ENCODE results near the gene GAP43.
"Not testable (repeated sequence)": the region's sequence is repeated elsewhere in the genome, so short reads cannot be mapped to it uniquely, and the experiment has no call there.

The GAP43 gene

GRCh38 chr3:115699706-115700105 lies 76.4 kb downstream of the GAP43 start:
- DNase-seq: no peak

DNA sequence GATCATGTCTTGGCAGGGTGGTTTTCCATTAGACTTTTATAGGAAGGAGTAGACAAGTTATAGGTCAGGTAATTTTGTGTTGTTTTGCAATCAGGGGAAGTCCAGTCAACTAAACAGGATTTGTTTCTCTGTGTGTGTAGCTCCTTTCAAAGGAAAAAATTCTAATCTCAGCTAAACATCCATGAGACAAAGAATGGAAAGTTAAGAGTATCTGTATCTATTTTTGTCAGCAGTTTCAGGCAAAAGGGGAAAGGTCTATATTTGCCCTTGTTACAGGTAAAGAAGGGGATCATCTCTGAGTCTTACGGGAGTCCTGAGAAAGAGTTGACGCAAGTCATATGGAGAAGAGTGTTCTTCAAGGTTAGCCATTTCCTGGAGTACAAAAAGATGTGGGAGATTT lies 79.3 kb downstream of the GAP43 start:
- DNase-seq: no peak

DNA sequence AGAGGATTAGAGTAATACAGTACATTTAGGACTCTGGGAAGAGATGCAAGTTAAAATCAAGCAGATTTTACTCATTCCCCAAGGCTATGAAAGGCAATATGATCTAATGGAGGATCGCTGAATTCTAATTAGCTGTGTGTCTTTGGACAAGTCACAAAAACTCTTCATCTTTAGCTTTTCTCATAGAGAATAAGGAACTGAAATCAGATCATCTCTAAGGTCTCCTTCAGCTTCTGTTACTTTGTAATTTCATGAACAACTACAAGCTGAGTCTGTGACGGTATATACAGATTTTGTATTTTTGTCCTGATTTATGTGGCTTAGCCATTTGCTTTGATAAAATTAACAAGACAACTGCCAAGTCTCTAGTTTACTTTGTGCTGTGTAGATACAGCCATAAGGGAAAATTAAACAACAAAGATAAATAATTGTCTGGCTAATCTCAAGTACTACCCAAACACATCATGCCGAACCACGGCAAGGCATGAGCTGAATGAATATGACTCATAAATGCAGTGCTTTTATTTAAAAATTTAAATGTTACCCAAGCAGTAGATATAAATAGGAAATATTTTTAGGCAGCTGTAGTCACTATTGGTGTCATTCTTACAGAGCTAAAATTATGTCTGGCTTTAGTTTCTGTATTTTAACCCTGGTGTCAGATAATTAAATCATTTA lies 81.5 kb downstream of the GAP43 start:
- DNase-seq: no peak

DNA sequence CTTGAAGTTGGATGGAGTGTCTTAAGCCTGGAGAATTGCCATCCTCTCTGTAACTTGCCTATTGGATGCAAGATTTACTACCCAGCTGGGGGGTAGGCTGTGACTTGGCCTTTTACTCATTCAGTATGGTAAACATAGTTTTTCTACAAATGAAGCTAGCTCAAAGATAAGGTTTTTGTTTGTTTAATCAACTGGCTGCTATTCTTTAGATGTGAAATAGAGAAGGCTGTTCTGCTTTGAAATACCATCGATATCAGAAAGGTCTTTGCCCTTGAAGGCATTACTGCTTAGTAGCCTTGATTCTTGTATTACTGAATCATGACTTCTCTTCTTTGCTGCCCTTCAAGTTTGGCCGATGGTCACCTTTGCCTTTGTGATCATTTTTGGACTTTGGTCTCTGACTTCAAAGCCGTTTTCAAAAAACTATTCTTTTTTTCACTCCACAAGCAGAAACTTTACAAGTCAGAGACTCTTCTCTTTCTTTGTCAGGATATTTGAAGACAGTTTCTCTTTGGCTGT lies 83.1 kb downstream of the GAP43 start:
- DNase-seq: no peak

GRCh38 chr3:115708540-115708939 lies 85.2 kb downstream of the GAP43 start:
- no peak for DNase-seq

- DNase-seq: no peak
Measured at GRCh38 chr3:115709093-115709492, 85.8 kb downstream of the GAP43 start.

- no peak for DNase-seq
Measured at GRCh38 chr3:115709931-115710330, 86.6 kb downstream of the GAP43 start.

DNA sequence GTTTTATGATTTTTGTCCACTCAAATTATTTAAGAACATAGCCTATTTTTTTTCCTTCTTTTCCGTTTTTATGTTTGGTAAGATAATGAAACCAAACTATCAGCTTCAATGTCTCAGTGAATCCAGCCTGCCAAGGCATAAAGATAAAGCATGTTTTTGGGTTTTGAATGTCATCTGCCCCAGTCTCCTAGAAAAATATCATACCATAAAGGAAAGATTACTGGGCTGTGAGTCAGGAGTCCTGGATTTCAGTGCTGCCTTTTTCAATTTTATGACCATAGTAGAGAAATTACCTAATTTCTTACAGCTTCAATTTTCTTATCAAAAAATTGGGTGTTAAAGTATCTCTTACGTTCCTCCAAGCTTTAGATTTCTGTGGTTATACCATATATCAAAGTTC lies 87.5 kb downstream of the GAP43 start:
- no peak for DNase-seq

DNA sequence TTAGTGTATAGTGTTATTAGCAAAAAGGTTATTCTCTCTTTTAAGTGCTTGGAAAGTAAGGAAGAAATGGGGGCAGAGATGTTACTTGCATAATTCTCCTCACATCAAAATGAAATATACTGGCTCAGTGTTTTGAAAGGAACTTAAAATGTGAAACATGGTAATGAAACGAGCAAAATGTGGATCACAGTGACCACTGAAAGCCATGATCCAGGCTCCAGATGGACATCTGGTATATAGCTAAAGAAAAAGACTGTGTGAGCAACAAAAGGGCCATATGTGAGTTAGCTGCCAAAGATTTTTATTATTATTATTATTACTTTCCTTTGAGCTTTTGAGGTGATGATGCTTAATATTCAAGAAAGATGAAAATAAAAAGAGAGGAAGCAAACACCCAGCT lies 89.6 kb downstream of the GAP43 start:
- DNase-seq: no peak

GRCh38 chr3:115713284-115713683 lies 90.0 kb downstream of the GAP43 start:
- peak; percentile 82 for DNase-seq

DNA sequence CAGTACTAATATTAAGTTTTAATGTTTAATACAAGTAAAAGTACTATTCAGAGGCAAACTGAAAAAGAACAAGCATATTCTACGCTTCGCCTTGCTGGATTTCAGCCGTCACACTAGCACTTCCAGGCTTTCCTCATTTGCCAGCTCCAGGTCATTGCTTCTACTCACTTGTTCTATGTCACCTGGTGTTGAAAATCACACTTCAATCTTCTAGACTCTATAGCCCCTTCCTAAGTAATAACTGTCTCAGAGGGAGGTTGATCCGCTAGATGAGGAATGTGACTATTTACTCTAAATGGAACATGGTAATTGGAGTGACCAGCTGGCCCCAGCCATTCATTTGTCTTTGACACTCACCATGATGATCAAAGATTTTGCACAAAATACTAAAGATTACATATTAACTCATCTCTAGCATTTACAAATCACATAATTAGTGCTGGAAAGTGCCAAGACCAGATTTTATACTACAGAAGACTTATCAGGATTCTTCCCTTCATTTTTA lies 92.0 kb downstream of the GAP43 start:
- no peak for DNase-seq

GRCh38 chr3:115720983-115721382 lies 97.7 kb downstream of the GAP43 start:
- no peak for DNase-seq

DNA sequence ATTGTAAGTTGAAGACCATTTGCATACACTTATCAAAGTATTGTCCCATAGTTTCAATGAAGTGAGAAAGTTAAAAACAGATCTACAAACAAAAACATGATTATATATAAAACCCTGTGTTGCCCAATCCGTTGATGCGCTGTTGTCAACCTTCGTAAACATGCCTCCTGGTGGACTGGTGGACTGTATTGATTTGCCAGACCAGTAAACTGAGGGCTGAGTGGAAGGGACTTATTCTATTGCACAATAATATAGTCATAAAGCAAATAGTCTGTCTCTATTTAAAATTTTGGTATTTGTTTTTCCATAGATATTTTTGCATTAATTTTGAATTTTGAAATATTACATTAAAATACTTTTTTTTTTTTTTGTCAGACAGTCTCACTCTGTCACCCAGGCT lies 102.5 kb downstream of the GAP43 start:
- DNase-seq: no peak

DNA sequence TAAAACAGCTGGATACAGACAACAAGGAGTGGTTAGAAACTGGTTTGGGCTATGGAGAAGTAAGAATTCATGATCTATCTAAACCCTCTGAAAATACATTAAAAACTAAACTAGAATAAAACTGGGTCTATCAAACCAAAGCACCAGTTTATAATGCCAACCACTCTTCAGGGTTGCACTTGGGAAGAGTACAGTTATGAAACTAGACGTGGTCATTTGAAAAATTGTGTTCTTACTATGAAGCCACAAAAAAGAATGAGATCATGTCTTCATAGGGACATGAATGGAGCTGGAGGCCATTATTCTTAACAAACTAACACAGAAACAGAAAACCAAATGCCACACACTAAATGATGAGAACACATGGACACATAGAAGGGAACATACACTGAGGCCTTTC lies 103.8 kb downstream of the GAP43 start:
- DNase-seq: no peak

GRCh38 chr3:115728013-115728412 lies 104.7 kb downstream of the GAP43 start:
- no peak for DNase-seq

DNA sequence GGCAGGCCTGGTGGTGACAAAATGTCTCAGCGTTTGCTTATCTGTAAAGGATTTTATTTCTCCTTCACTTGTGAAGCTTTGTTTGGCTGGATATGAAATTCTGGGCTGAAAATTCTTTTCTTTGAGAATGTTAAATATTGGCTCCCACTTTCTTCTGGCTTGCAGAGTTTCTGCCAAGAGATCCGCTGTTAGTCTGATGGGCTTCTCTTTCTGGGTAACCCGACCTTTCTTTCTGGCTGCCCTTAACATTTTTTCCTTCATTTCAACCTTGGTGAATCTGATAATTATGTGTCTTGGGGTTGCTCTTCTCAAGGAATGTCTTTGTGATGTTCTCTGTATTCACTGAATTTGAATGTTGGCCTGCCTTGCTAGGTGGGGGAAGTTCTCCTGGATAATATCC lies 113.0 kb downstream of the GAP43 start:
- not testable (repeated sequence) for DNase-seq

DNA sequence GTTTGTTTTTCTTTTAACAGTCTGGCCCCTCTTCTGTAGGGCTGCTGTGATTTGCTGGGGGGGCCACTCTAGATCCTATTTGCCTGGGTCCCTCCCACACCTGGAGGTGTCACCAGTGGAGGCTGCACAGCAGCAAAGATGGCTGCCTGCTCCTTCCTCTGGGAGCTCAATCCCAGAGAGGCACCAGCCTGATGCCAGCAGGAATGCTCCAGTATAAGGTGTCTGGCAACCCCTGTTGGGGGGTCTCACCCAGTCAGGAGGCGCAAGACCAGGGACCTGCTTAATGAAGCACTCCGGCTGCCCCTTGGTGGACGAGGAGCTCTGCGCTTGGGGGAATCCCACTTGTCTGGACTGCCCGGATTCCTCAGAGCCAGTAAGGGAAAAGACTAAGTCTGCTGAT lies 118.3 kb downstream of the GAP43 start:
- no peak for DNase-seq

- DNase-seq: not testable (repeated sequence)
Measured at GRCh38 chr3:115744516-115744915, 121.2 kb downstream of the GAP43 start.

DNA sequence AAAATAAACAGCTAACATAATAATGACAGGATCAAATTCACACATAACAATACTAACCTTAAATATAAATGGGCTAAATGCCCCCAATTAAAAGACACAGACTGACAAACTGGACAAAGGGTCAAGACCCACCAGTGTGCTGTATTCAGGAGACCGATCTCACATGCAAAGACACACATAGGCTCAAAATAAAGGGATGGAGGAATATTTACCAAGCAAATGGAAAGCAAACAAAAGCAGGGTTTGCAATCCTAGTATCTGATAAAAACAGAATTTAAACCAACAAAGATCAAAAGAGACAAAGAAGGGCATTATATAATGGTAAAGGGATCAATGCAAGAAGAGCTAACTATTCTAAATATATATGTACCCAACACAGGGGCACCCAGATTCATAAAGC lies 129.7 kb downstream of the GAP43 start:
- not testable (repeated sequence) for DNase-seq

GRCh38 chr3:115758076-115758763 lies 134.9 kb downstream of the GAP43 start:
- DNase-seq: peak; percentile 32

DNA sequence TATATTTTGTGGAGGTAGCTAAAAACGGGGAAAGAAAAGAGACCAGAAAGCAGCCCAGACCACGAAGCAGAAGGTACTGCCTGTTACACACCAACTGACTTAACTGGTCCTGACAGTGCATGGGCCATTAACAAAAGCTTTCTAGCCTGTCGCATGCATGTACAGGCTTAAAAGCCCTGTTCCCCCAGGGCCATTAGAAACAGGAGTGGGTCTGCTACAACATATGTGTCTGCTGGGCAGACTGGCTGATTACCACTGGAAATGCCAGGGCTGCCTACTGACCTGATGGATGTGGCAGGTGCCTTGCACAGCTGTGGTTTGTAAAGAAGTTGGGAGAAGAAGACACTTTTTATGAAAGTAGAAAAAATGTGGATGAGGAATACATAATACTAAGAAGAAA lies 137.4 kb downstream of the GAP43 start:
- peak; percentile 19 for DNase-seq

DNA sequence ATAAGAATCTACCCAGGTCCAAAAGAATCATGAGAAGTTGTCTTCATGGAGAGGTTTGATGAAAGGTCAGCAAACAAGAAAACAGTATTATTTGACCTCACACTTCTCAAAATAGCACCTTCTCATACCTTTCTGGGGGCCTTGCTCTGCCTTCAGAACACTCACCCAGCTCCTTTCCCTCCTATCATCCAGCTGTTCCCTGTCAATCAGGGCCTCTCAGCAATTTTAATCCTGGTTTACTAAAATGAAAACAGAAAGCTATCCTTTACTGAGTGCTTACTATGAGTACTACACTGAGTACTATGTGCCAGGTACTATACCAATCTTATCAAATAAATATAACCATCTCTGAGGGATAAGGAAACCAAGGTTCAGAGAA lies 138.6 kb downstream of the GAP43 start:
- DNase-seq: no peak

DNA sequence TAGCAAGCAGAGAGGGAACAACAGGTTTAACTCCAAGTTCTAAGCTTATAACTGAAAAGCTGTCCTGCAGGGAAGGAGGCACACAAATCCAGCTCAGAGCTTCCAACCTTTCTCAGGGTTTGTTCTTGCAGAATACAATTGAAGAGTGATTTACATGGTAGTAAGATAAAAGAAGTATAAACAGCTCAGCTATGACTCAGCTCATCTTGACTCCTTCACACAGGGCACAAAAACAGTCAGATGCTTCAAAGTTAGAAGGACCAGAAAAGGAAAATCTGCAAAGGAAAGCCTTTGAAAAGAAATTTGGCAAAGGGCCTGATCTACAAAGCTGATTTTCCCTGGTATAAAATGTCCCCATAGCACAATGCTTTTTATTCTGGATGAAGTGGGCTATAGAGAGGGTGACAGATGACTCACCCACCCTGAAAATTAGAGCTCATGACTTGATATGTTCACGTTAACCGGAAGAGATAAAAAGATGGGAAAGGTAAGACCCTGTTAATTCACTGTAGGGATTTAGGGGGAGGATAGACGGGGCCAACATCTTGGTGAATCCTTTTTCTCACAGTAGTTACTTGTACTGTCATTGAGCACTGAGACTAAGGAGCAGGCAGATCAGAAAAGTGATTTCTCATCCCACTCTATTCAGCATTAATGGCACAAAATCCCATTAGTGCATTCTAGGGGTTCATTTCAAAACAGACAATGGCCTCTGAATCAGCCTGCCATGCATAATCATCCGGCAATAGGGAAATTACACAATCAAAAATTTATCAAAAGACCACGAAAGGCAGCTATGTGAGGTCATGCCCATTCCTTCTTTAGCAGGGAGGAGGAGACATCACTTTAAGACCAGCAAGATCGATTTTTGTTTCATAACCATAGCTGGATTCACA lies 143.5 kb downstream of the GAP43 start:
- DNase-seq: no peak
